Limb (tissue), 2 donors: ENCODE measurements around the gene GLTPD2.
"Not testable (repeated sequence)": the region's sequence is repeated elsewhere in the genome, so short reads cannot be mapped to it uniquely, and the experiment has no call there.

Experiments
- DNase-seq, 2 donors: peaks; one replicate each; pipeline ENCODE4 v3.0.0-alpha.2; 2016; ENCODE audit errors: extremely low spot score in 2 of 2

Gene GLTPD2

GRCh38 chr17:4807605-4808377 lies 19.0 kb downstream of the GLTPD2 start:
- no peak for DNase-seq

GRCh38 chr17:4808378-4808767 lies 19.6 kb downstream of the GLTPD2 start:
- peak in 1 of 2 donors; percentile 50 for DNase-seq

- no peak for DNase-seq
Observed at GRCh38 chr17:4810696-4811290, 22.0 kb downstream of the GLTPD2 start.

GRCh38 chr17:4811471-4811870 lies 22.7 kb downstream of the GLTPD2 start:
- DNase-seq: no peak

GRCh38 chr17:4812690-4813089 lies 23.9 kb downstream of the GLTPD2 start:
- no peak for DNase-seq

GRCh38 chr17:4815043-4815675 lies 26.4 kb downstream of the GLTPD2 start:
- no peak for DNase-seq

- no peak for DNase-seq
Observed at GRCh38 chr17:4816826-4817225, 28.1 kb downstream of the GLTPD2 start.

GRCh38 chr17:4818276-4818675 lies 29.5 kb downstream of the GLTPD2 start:
- DNase-seq: no peak

GRCh38 chr17:4822835-4823234 lies 34.1 kb downstream of the GLTPD2 start:
- no peak for DNase-seq

- no peak for DNase-seq
Observed at GRCh38 chr17:4823373-4824089, 34.8 kb downstream of the GLTPD2 start.

GRCh38 chr17:4827399-4827798 lies 38.6 kb downstream of the GLTPD2 start:
- DNase-seq: no peak

GRCh38 chr17:4832829-4833177 lies 44.0 kb downstream of the GLTPD2 start:
- not testable (repeated sequence) for DNase-seq

GRCh38 chr17:4833178-4833940 lies 44.6 kb downstream of the GLTPD2 start, which contains the start of gene MINK1:
MINK1 (plus strand) TSS chr17:4833340; CDS start chr17:4833584, 244 bp downstream.
- DNase-seq: peak; percentile 94 to 95

- peak in 1 of 2 donors; percentile 44 for DNase-seq
Observed at GRCh38 chr17:4833941-4834680, 45.3 kb downstream of the GLTPD2 start.

GRCh38 chr17:4834681-4835020 lies 45.9 kb downstream of the GLTPD2 start:
- no peak for DNase-seq

- DNase-seq: no peak
Observed at GRCh38 chr17:4836221-4836620, 47.5 kb downstream of the GLTPD2 start.

- DNase-seq: no peak
Observed at GRCh38 chr17:4837471-4838308, 48.9 kb downstream of the GLTPD2 start.

- DNase-seq: no peak
Observed at GRCh38 chr17:4838309-4838785, 49.6 kb downstream of the GLTPD2 start.

- no peak for DNase-seq
Observed at GRCh38 chr17:4839221-4839620, 50.5 kb downstream of the GLTPD2 start.
